Caco-2 (cell line): ENCODE results near the gene MTA3. TPM values are rescaled to one million over a fixed set of nuclear protein-coding genes. Genes with fewer than 3 reads are reported as not detected.

ENCODE experiments used
- BruUV-seq: library from RNA; stranded (reverse); fragments of 400-500 nt; replicated peaks from 2 replicates; lab custom pipeline; 2021; lab: Mats Ljungman, UMichigan
- CTCF ChIA-PET: fragments of 300-600 bp; sonication (Branson Sonifier 250); formaldehyde crosslinking; loops from one replicate; lab custom pipeline; 2022; ENCODE audit warnings: antibody characterized with exemption; lab: Charles Lee
- POLR2A ChIA-PET: fragments of 300-600 bp; sonication (Branson Sonifier 250); formaldehyde crosslinking; loops from one replicate; lab custom pipeline; 2022; ENCODE audit warnings: antibody characterized with exemption; lab: Charles Lee
- DNase-seq, 2 experiments: peaks; one replicate each; pipeline versions ENCODE4 v3.0.0 to v3.0.0-alpha.2; 2020 to 2022
- H3K27me3 ChIP-seq: replicated peaks from 2 replicates; pipeline ENCODE4 v1.6.0; 2011; ENCODE audit warnings: low read length; ENCODE audit not compliant: control insufficient read depth, insufficient read depth
- H3K36me3 ChIP-seq: 2 replicates; pipeline ENCODE4 v1.5.1; 2011; ENCODE audit warnings: low read length; ENCODE audit not compliant: control insufficient read depth, insufficient read depth
- H3K4me1 ChIP-seq: fragments of 250-450 bp; sonication (Bioruptor Pico); 2 replicates; pipeline ENCODE4 v1.5.1; 2020; ENCODE audit warnings: mild to moderate bottlenecking
- H3K4me3 ChIP-seq: 2 replicates; pipeline ENCODE4 v1.5.1; 2011; ENCODE audit warnings: low read depth, mild to moderate bottlenecking, control low read depth, low read length
- H3K9me3 ChIP-seq: fragments of 250-450 bp; sonication (Bioruptor Pico); 2 replicates; pipeline ENCODE4 v1.5.1; 2020; ENCODE audit warnings: mild to moderate bottlenecking, moderate library complexity
- H3K27ac Mint-ChIP-seq: one replicate; pipeline ENCODE4 v1.8.0; 2022; ENCODE audit warnings: mixed read lengths; ENCODE audit not compliant: unreplicated experiment
- H3K27me3 Mint-ChIP-seq: one replicate; pipeline ENCODE4 v1.8.0; 2022; ENCODE audit warnings: mixed read lengths; ENCODE audit not compliant: insufficient read depth, unreplicated experiment
- H3K36me3 Mint-ChIP-seq: one replicate; pipeline ENCODE4 v1.8.0; 2022; ENCODE audit warnings: mild to moderate bottlenecking, mixed read lengths; ENCODE audit not compliant: insufficient read depth, unreplicated experiment
- H3K4me1 Mint-ChIP-seq: one replicate; pipeline ENCODE4 v1.8.0; 2022; ENCODE audit warnings: low read depth, mixed read lengths; ENCODE audit not compliant: unreplicated experiment
- H3K4me3 Mint-ChIP-seq: one replicate; pipeline ENCODE4 v1.8.0; 2022; ENCODE audit warnings: mild to moderate bottlenecking, moderate library complexity, mixed read lengths; ENCODE audit not compliant: unreplicated experiment
- H3K9me3 Mint-ChIP-seq: one replicate; pipeline ENCODE4 v1.8.0; 2022; ENCODE audit warnings: mixed read lengths; ENCODE audit not compliant: unreplicated experiment
- CTCF ChIP-seq, 2 experiments: fragments of 200-600 bp in 1 of 2; IDR thresholded peaks; 1 replicate in 1 of 2; 2 replicates in 1 of 2; pipeline versions ENCODE4 v1.5.1 to v1.8.0; 2011 to 2022; ENCODE audit warnings: antibody characterized with exemption in 1 of 2, control low read depth in 1 of 2, inconsistent platforms in 1 of 2, low read depth in 1 of 2, low read length in 1 of 2, mild to moderate bottlenecking in 1 of 2, moderate library complexity in 1 of 2; ENCODE audit not compliant: insufficient read depth in 1 of 2, severe bottlenecking in 1 of 2, unreplicated experiment in 1 of 2
- intact Hi-C: fragments of 100-400 bp; cut with micrococcal nuclease; formaldehyde crosslinking; loops from one replicate; pipeline ENCODE4 v1.10.0; 2022; ENCODE audit not compliant: unreplicated experiment
- total RNA-seq: library from RNA; stranded (reverse); gene quantifications from 2 replicates; pipeline ENCODE4 v1.2.3, GENCODE V29; 2022

MTA3 gene
- total RNA-seq, 1 experiment from 2014 or later, result 85.7 TPM

- ChIA-PET CTCF (interaction anchor here (2.0 kb wide), 1 partner anchor 132 kb away, joined by 5 read pairs; no protein-coding TSS in a partner anchor), POLR2A (no interaction called here)
- H3K4me1 Mint-ChIP-seq, result peaks cover 41% of the 10 kb centered on the region
- Histone ChIP-seq H3K27me3 (no peaks in the 10 kb centered on the region), H3K4me1 (peaks cover 4% of the 10 kb centered on the region), H3K36me3 (peaks cover 1% of the 10 kb centered on the region; the same call in 1 of the 2 replicates), H3K9me3 (no peaks in the 10 kb centered on the region), H3K4me3 (no peak overlapping the region)
- DNase-seq, result no peak
- peaks cover 38% of the 10 kb centered on the region for H3K36me3 Mint-ChIP-seq
- intact Hi-C loops, result no loop called here
- H3K9me3 Mint-ChIP-seq, result no peaks in the 10 kb centered on the region
- no peak for TF ChIP-seq CTCF (IDR thresholded peaks at IDR 0.05; ENCODE audit: insufficient read depth in 1 of 2, low read depth in 1 of 2, low read length in 1 of 2, severe bottlenecking in 1 of 2, unreplicated experiment in 1 of 2)
- no TSS peak for BruUV-seq
- H3K27me3 Mint-ChIP-seq, result no peaks in the 10 kb centered on the region
- H3K4me3 Mint-ChIP-seq, result peak overlapping the region; percentile 79
- H3K27ac Mint-ChIP-seq, result no peak overlapping the region
These were observed 226.8 kb downstream of the MTA3 start for GRCh38 chr2:42795275-42795674.

GRCh38 chr2:42795841-42796301 is 227.4 kb downstream of the MTA3 start:
- H3K36me3 Mint-ChIP-seq, result peaks cover 37% of the 10 kb centered on the region
- H3K9me3 Mint-ChIP-seq, result no peaks in the 10 kb centered on the region
- DNase-seq, result no peak
- no peaks in the 10 kb centered on the region for H3K27me3 Mint-ChIP-seq
- ChIA-PET CTCF (interaction anchor here (2.0 kb wide), 1 partner anchor 133 kb away, joined by 5 read pairs; no protein-coding TSS in a partner anchor), POLR2A (no interaction called here)
- intact Hi-C loops, result no loop called here
- Histone ChIP-seq H3K4me3 (no peak overlapping the region), H3K4me1 (peaks cover 4% of the 10 kb centered on the region), H3K9me3 (no peaks in the 10 kb centered on the region), H3K27me3 (no peaks in the 10 kb centered on the region), H3K36me3 (peaks cover 1% of the 10 kb centered on the region; the same call in 1 of the 2 replicates)
- peaks cover 38% of the 10 kb centered on the region for H3K4me1 Mint-ChIP-seq
- TF ChIP-seq CTCF (IDR thresholded peaks at IDR 0.05; ENCODE audit: insufficient read depth in 1 of 2, low read depth in 1 of 2, low read length in 1 of 2, severe bottlenecking in 1 of 2, unreplicated experiment in 1 of 2), result no peak
- H3K4me3 Mint-ChIP-seq, result no peak overlapping the region
- H3K27ac Mint-ChIP-seq, result no peak overlapping the region
- no TSS peak for BruUV-seq

- Mint-ChIP-seq H3K9me3 (no peaks in the 10 kb centered on the region), H3K27ac (no peak overlapping the region), H3K4me1 (peaks cover 35% of the 10 kb centered on the region), H3K4me3 (no peak overlapping the region), H3K27me3 (no peaks in the 10 kb centered on the region), H3K36me3 (peaks cover 37% of the 10 kb centered on the region)
- no peak for DNase-seq
- Histone ChIP-seq H3K4me3 (no peak overlapping the region), H3K9me3 (no peaks in the 10 kb centered on the region), H3K36me3 (peaks cover 1% of the 10 kb centered on the region; the same call in 1 of the 2 replicates), H3K4me1 (peaks cover 4% of the 10 kb centered on the region), H3K27me3 (no peaks in the 10 kb centered on the region)
- BruUV-seq, result no TSS peak
- ChIA-PET POLR2A (no interaction called here), CTCF (interaction anchor here (1.0 kb wide), 1 partner anchor 14 kb away, joined by 4 read pairs; no protein-coding TSS in a partner anchor)
- intact Hi-C loops, result no loop called here
- TF ChIP-seq CTCF (IDR thresholded peaks at IDR 0.05; ENCODE audit: insufficient read depth in 1 of 2, low read depth in 1 of 2, low read length in 1 of 2, severe bottlenecking in 1 of 2, unreplicated experiment in 1 of 2), result no peak
These were observed 228.2 kb downstream of the MTA3 start for GRCh38 chr2:42796427-42797248.
